Measurements from ENCODE around the gene PDXP.
"Not testable (repeated sequence)": the region's sequence is repeated elsewhere in the genome, so short reads cannot be mapped to it uniquely, and the experiment has no call there.

The PDXP gene

DNA sequence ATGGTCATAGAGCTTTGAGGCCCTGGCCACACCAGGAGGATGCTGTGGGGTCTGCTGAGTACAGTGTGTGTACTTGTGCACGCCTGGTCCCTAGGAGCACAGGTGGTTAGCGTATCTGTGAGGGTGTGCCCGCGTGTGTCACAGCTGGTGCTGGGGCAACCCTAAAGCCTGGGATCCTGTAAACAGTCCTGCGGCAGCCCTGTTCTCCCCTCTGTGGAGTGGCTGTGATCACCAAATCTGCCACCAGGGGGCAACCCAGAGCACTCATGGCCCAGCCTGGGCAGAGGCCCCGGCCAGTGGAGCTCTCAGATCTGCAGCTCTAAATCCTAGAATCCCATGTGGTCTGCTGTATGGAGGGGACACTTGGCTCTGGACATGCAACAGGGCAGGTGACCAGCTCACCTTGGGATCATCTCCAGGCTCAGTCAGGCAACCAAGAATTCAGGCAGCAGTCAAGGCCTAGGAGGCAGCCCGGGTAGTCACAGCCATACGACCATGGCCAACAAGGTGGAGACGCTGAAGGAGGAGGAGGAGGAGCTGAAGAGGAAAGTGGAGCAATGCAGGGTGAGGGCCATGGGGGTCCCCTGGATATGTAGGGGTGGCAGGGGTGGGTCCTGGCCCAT, 15.2 kb upstream of the PDXP start:
- no peaks in the 10 kb centered on the region for H3K9me3 Mint-ChIP-seq
- H3K27me3 Mint-ChIP-seq: no peaks in the 10 kb centered on the region
- peaks cover 55% of the 10 kb centered on the region for H3K4me1 Mint-ChIP-seq (ENCODE audit: low read depth)
- H3K27ac Mint-ChIP-seq: peak overlapping the region; percentile 71
- H3K4me3 Mint-ChIP-seq: peak overlapping the region; percentile 40
- H3K36me3 Mint-ChIP-seq (ENCODE audit: low read depth): peaks cover 92% of the 10 kb centered on the region
- intact Hi-C loops (cut with micrococcal nuclease): loop anchor here (5.0 kb wide), 1 partner anchor 39 kb away; no protein-coding TSS in a partner anchor

DNA sequence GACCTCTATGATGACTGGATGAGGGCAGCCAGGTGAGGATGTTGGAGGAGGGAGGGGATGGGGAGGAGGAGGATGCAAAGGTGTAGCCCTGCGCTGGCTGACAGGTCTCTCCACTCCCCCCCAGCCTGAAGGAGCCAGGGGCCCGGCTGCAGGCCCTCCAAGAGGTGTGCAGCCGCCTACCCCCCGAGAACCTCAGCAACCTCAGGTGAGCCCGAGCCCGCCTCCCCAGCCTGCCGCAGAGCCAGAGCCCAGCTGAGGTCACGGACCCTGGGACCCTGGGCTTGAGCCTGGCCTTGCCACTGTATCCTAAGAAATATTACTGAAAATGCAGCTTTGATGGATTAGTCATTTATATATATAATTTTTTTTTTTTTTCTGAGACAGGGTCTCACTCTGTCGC, 11.2 kb upstream of the PDXP start:
- no peaks in the 10 kb centered on the region for H3K9me3 Mint-ChIP-seq
- intact Hi-C loops (cut with micrococcal nuclease): no loop called here
- H3K4me3 Mint-ChIP-seq: no peak overlapping the region
- peaks cover 35% of the 10 kb centered on the region for H3K4me1 Mint-ChIP-seq (ENCODE audit: low read depth)
- peaks cover 100% of the 10 kb centered on the region for H3K36me3 Mint-ChIP-seq (ENCODE audit: low read depth)
- H3K27me3 Mint-ChIP-seq: no peaks in the 10 kb centered on the region
- H3K27ac Mint-ChIP-seq: no peak overlapping the region

DNA sequence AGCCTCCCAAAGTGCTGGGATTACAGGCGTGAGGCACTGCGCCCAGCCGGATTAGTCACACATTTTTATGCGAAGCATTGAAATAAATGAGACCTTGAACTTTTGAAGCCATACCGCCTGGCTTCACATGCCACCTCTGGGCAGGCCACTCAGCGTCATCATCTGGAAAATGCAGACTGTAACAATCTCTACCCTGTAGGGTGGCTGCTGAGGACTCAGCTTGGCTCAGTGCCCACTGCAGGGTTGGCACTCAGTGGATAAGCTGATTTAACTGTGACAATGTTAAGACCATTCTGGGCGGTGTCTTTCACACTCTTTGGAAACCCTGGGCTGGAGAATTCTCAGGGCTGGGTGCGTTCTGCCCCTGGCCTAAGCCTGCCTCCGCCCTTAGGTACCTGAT, 10.6 kb upstream of the PDXP start:
- H3K36me3 Mint-ChIP-seq (ENCODE audit: low read depth): peaks cover 100% of the 10 kb centered on the region
- peaks cover 29% of the 10 kb centered on the region for H3K4me1 Mint-ChIP-seq (ENCODE audit: low read depth)
- no peak overlapping the region for H3K4me3 Mint-ChIP-seq
- no peaks in the 10 kb centered on the region for H3K27me3 Mint-ChIP-seq
- no peaks in the 10 kb centered on the region for H3K9me3 Mint-ChIP-seq
- intact Hi-C loops (cut with micrococcal nuclease): no loop called here
- H3K27ac Mint-ChIP-seq: peak overlapping the region; percentile 25

DNA sequence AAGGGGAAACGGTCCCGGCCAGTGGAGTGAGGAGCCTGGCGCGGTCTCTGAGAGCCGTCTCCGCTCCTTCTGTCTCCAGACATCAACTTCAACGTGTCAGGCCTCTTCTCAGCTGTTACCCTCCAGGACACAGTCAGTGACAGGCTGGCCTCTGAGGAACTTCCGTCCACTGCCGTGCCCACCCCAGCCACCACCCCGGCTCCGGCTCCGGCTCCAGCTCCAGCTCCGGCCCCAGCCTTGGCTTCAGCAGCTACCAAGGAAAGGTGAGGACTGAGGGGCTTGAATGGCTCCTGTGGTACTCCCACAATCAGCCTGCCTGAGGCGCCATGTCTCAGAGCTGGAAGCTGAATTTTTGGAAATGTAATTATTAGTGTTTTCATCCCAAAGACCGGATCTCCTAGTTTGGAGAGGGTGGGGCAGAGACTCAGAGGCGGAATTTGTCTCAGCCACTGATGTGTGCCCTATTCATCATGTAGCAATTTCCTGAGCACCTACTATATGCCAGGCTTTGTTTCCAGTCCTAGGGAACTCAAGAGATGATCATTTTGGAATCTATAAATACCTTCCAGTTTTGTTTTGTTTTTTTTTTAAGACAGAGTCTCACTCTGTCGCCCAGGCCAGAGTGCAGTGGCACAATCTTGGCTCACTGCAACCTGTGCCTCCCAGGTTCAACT, 7.9 kb upstream of the PDXP start:
- H3K4me1 Mint-ChIP-seq (ENCODE audit: low read depth): peaks cover 10% of the 10 kb centered on the region
- no peaks in the 10 kb centered on the region for H3K27me3 Mint-ChIP-seq
- peaks cover 100% of the 10 kb centered on the region for H3K36me3 Mint-ChIP-seq (ENCODE audit: low read depth)
- H3K9me3 Mint-ChIP-seq: no peaks in the 10 kb centered on the region
- H3K4me3 Mint-ChIP-seq: no peak overlapping the region
- H3K27ac Mint-ChIP-seq: no peak overlapping the region
- intact Hi-C loops (cut with micrococcal nuclease): no loop called here

DNA sequence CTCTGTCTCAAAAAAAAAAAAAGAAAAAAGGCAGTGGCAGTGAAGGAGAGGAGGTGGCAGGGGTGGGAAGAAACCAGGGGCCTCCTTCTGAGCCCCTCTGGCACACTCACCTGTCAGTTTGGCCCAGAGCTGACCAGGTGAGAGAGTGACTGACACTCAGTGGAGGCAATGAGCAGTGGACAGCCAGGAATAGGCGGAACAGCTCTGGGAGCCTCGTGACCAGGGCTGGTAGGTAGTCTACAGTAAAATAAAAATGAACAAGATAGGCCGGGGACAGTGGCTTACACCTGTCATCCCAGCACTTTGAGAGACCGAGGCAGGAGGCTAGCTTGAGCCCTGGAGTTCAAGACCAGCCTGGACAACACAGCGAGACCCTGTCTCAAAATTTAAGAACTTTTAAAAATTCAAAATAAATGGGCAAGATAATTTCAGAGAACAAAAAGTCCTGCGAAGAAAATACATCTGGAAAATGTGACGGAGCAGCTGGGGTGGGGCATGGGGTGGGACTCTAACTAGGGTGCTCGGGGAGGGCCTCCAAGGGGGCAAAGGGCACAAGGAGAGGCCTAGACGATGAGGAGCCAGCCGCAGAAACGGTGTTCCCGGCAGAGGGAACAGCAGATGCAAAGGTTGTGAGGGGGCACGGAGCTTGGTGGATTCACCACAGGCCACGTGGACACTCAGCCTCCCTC, 3.8 kb upstream of the PDXP start:
- H3K9me3 Mint-ChIP-seq: no peaks in the 10 kb centered on the region
- intact Hi-C loops (cut with micrococcal nuclease): no loop called here
- peaks cover 69% of the 10 kb centered on the region for H3K36me3 Mint-ChIP-seq (ENCODE audit: low read depth)
- peaks cover 27% of the 10 kb centered on the region for H3K4me1 Mint-ChIP-seq (ENCODE audit: low read depth)
- peak overlapping the region; percentile 16 for H3K27ac Mint-ChIP-seq
- H3K4me3 Mint-ChIP-seq: no peak overlapping the region
- H3K27me3 Mint-ChIP-seq: no peaks in the 10 kb centered on the region

DNA sequence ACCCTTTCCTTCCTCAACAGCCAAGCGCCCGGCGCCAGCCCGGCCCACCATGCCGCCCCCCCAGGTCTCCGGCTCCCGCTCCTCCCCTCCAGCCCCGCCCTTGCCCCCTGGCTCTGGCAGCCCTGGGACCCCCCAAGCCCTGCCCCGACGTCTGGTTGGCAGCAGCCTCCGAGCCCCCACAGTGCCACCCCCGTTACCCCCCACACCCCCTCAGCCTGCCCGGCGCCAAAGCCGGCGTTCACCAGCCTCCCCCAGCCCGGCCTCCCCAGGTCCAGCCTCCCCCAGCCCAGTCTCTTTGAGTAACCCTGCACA, 3.3 kb upstream of the PDXP start:
- Mint-ChIP-seq H3K27me3 (no peaks in the 10 kb centered on the region), H3K4me3 (no peak overlapping the region), H3K4me1 (ENCODE audit: low read depth) (peaks cover 32% of the 10 kb centered on the region), H3K27ac (no peak overlapping the region), H3K36me3 (ENCODE audit: low read depth) (peaks cover 64% of the 10 kb centered on the region), H3K9me3 (no peaks in the 10 kb centered on the region)
- intact Hi-C loops (cut with micrococcal nuclease): no loop called here

GRCh38 chr22:37656583-37656982, 1.9 kb upstream of the PDXP start:
- H3K9me3 Mint-ChIP-seq; intact Hi-C loops (cut with micrococcal nuclease); H3K27me3 Mint-ChIP-seq; H3K4me3 Mint-ChIP-seq: not testable (repeated sequence)
- Mint-ChIP-seq H3K36me3 (ENCODE audit: low read depth) (peaks cover 50% of the 10 kb centered on the region), H3K4me1 (ENCODE audit: low read depth) (peaks cover 45% of the 10 kb centered on the region), H3K27ac (peak overlapping the region; percentile 50)

DNA sequence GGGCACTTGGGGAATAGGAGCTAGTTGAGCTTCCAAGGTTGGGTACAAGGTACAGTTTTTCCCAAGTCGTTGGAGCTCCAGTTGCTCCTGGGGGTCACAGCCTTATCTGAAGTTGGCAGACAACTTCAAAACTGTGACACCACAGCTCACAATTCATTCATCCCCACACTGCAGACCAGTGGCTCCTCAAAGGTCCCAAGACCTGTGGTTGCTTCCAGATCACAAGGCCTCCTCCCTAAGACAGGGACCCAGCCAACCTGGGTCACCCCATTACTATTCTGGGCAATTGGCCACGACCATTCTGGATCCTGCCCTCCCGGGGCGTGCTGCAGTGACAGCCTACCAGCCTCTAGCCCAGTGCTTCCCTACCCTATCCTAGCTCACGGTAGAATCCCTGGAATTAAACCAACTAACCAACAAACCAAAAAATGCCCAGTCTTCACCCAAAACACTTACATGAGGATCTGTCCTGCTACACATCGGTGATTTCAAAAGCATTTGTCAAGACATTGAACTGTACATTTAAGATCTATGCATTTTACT, 862 bp upstream of the PDXP start:
- Mint-ChIP-seq H3K4me1 (ENCODE audit: low read depth) (peaks cover 56% of the 10 kb centered on the region), H3K36me3 (ENCODE audit: low read depth) (peaks cover 43% of the 10 kb centered on the region), H3K4me3 (peak overlapping the region; percentile 81), H3K27me3 (no peaks in the 10 kb centered on the region), H3K9me3 (no peaks in the 10 kb centered on the region), H3K27ac (peak overlapping the region; percentile 86)
- intact Hi-C loops (cut with micrococcal nuclease): loop anchor here (1.0 kb wide), 1 partner anchor 20 kb away; no protein-coding TSS in a partner anchor

DNA sequence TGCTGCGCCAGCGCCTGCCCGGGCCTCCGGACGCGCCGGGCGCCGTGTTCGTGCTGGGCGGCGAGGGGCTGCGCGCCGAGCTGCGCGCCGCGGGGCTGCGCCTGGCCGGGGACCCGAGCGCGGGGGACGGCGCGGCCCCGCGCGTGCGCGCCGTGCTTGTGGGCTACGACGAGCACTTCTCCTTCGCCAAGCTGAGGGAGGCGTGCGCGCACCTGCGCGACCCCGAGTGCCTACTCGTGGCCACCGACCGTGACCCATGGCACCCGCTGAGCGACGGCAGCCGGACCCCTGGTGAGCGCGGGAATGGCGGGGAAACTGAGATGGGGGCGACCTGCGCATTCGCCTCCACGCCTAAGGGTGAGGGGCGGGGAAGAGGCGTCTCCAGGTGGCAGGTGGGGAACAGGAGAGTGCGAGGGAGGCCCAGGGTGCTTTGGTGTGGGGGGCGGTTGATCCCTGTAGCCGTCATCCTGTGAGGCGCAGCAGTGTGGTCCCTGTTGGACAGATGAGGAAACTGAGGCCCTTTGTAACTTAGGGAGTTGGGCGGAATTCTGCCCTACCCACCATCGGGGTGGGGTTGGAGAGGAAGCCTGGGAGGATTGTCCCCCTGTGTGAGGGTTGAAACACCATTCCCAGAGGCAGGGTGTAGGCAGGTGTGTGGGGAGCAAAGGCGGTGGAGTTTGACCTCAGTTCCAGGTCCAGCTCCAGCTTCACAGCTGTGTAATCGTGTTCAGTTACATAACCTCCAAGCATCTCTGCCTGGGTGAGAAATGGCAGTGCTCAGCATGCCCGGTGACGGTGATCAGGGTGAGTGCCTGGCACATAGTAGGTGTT, 758 bp downstream of the PDXP start:
- Mint-ChIP-seq H3K4me3 (peak overlapping the region; percentile 84), H3K36me3 (ENCODE audit: low read depth) (peaks cover 34% of the 10 kb centered on the region), H3K27me3 (no peaks in the 10 kb centered on the region), H3K9me3 (no peaks in the 10 kb centered on the region), H3K27ac (peak overlapping the region; percentile 78), H3K4me1 (ENCODE audit: low read depth) (peaks cover 56% of the 10 kb centered on the region)
- intact Hi-C loops (cut with micrococcal nuclease): no loop called here

- peak overlapping the region; percentile 78 for H3K27ac Mint-ChIP-seq
- intact Hi-C loops (cut with micrococcal nuclease): no loop called here
- peaks cover 30% of the 10 kb centered on the region for H3K36me3 Mint-ChIP-seq (ENCODE audit: low read depth)
- H3K9me3 Mint-ChIP-seq: no peaks in the 10 kb centered on the region
- H3K27me3 Mint-ChIP-seq: no peaks in the 10 kb centered on the region
- peaks cover 51% of the 10 kb centered on the region for H3K4me1 Mint-ChIP-seq (ENCODE audit: low read depth)
- H3K4me3 Mint-ChIP-seq: peak overlapping the region; percentile 84
These were observed 1.6 kb downstream of the PDXP start for GRCh38 chr22:37659897-37660708.

GRCh38 chr22:37660709-37661045, 2.2 kb downstream of the PDXP start:
- Mint-ChIP-seq H3K27me3 (no peaks in the 10 kb centered on the region), H3K27ac (no peak overlapping the region), H3K4me3 (peak overlapping the region; percentile 84), H3K4me1 (ENCODE audit: low read depth) (peaks cover 51% of the 10 kb centered on the region), H3K36me3 (ENCODE audit: low read depth) (peaks cover 30% of the 10 kb centered on the region), H3K9me3 (no peaks in the 10 kb centered on the region)
- intact Hi-C loops (cut with micrococcal nuclease): no loop called here

DNA sequence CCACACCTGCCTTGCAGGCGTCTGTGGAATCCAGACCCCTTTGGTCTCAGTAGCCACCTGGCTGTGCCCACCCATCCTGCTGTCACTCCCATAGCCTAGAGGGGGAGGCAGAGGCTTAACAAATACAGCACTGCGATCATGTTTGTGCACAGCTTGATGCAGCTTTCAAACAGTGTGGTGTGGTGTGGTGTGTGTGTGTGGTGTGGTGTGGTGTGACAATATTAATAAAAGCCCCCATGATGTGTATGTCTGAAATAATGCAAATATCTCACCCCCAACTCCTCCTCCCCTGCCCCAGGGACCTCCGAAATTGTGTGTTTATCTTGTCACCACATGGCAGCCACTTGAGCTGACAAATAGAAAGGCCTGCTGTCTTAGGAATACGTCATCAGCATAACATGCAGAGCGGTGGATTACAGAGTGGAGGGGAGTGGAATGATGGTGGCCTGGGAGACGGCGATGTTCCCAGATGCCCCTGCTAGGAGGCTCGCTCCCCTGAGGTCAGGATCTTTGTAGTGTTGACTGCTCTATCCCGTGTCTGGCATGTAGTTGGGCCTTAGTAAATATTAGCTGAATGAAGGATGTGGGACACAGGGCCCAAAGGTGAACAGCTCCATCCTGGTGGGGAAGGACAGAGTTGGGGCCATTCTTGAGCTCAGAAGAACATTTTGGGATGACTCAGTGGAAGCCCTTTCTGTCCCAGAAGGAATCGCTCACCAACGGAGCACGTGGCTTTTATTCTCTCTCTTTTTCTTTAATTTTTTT, 2.8 kb downstream of the PDXP start:
- H3K27ac Mint-ChIP-seq: peak overlapping the region; percentile 87
- H3K9me3 Mint-ChIP-seq: no peaks in the 10 kb centered on the region
- peak overlapping the region; percentile 20 for H3K4me3 Mint-ChIP-seq
- peaks cover 30% of the 10 kb centered on the region for H3K36me3 Mint-ChIP-seq (ENCODE audit: low read depth)
- intact Hi-C loops (cut with micrococcal nuclease): no loop called here
- peaks cover 48% of the 10 kb centered on the region for H3K4me1 Mint-ChIP-seq (ENCODE audit: low read depth)
- H3K27me3 Mint-ChIP-seq: no peaks in the 10 kb centered on the region
